HG03175 (cell line): ENCODE results near the gene SECISBP2L.

ENCODE experiments used
- ATAC-seq: cut with Tn5 transposase; IDR thresholded peaks from one replicate; pipeline ENCODE4 v1.9.1; 2021; ENCODE audit warnings: mild to moderate bottlenecking, moderate library complexity; ENCODE audit not compliant: unreplicated experiment

SECISBP2L gene

DNA sequence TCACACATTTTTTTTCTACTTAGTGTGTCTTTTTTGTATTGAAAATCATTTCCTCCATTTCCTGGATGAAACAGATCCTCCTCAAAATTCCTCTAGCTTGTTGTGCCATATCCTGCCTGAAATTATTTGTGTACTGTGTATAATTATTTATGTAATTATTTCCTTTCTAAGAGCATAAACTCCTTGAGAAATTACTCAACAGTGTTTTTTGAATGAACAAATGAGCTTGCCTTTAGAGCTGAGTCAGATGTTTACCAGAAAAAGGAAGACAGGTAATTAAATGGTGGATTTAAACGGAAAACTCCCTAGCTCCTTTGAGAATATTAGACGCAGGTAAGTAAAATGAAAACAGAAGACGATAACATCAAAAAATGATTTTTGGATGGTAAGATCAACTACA lies 13.2 kb upstream of the SECISBP2L start:
- ATAC-seq: no peak

DNA sequence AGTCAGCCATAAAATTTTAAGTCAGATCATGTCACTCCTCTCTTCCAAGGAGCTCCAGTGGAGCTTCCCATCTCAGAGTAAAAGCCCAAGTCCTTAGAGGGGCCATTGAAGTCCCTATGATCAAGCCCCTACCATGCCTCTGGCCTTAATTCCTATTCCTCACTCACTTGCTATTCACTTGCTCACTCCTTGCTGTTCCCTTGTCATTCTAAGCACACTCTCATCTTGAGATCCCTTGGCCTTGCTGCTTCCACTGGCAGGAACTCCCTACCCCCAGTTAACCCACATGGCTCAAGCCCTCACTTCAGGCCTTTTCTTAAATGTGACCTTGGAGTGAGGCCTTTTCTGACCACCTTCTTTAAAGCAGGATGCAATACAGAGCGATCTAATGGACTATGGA lies 12.3 kb upstream of the SECISBP2L start:
- no peak for ATAC-seq

DNA sequence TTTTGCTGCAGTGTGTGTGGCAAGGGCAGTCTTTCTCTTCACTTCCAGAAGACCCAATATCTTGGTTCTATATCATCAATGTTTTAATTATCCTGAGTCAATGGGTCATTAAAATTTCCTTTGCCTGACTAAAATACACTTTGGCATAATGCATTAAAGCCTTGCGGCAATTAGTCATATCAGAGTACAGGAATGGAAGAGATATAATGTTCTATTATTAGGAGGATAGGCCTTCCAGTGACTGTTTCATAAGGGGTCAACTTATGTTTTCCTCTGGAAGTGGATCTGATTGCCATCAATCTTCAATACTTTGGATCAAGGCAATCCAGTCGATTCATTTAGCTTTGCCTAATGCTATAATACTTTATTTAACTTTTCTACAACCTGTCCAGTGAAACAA lies 9.4 kb upstream of the SECISBP2L start:
- no peak for ATAC-seq

DNA sequence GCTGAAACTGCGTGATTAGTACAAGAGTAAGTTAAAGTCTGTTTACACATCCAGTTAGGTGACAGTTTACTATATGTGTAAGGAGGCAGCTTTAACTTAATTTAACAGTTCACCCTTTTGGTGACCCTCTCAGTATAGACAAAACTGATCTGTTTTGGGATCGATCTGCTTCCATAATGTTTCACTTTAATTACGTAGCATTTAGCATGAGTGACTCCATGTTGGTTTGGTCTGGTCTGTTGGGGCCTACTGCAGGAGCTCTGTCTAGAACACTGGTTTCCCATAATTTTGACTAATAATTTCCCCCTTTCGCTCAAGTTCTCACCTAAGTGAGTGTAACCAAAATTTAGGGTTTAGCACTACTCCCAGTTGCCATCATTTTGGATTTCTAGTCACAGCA lies 6.4 kb upstream of the SECISBP2L start:
- ATAC-seq: no peak

DNA sequence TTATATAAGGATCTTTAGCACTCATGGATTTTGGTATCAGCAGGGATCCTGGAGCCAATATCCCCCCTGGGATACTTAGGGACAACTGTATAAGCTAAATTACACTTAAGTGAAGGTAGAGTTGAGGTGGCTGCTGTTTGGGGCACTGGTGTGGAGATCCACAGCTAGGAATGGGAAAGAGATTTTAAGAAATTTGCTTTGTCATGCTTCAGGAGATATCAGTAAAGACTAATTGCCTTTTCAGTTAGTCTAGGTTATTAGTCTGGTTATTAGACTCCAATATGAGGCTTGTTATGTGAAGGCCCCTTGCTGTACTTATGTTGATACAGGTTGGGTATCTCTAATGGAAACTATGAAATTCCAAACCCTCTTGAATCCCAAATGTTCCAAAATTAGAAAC lies 1.2 kb upstream of the SECISBP2L start:
- no peak for ATAC-seq

DNA sequence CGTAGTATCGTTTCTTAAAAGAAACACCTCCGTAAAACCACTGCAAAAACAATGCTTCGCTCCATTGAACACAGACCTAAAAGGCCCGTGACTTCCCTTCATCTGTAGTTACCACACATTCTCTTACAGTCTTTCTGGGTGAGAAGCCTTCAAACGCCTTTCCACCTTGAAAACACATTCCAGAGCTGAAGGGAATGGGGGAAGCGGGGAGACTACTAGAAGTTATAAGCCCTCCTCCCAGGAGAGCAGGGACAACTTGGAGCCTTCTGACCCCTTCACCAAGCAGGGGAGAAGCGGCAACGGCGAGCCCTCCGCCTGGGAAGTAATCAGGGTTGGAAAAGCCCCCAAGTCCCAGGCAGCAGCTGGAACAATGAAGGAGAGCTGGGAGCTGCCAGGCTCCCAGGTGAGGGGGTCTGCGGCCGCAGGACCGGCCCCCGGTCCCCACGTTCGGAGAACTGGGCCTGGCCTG lies 461 bp downstream of the SECISBP2L start:
- peak; percentile 34 for ATAC-seq

DNA sequence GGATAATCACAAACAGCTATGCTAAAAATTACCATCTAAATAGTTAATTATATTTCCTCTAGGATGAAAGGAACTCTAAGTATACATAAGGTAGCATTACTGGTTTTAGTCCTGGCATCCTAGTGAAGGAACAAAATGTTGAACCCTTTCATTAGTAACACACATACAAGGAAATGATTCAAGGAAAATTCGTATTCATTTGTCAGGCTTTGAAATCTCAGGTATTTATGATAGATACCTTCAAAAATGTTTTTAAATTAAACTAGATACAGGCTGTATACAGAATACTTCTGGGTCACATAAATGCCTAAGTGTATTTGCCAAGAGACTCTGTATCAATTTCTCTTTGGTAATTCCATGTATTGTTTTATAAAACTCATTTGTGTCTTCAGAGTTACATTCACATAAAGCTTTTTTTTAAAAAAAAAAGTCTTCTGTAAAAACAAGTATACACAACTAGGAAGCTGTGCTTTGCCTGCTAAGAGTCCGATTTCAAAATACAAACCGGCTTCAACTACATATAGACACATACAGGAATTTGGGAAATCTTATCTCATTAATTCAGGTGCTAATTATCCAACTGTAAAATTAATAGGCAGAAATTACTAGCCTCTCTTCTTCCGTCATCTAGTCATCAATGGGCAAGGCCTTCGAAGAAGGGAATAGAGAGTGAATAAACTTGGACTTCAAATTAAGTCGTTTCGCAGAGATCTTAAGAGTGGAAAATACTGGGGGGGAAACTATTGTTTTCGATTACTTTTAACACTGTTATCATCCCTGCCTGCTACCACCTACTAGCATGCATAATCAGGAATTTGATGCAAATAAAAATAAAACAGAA lies 1.3 kb downstream of the SECISBP2L start:
- ATAC-seq: no peak

DNA sequence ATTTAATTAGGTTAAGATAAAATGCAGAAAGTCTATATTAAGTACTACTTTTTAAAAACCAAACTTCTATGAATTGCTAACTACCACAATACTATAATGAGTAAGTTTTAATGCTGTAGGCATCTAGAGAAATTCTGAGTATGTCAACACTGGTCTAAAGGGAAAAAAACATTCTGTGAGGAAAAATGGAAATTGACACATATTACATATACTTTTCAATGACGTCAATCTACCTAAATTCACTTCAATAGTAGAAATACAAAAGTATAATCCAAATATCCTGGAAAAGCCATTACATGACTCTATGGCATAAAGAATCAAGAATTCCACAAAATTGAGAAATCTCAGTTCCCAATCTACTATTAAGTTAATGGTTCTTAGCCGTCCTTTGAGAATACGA lies 2.2 kb downstream of the SECISBP2L start:
- ATAC-seq: no peak

DNA sequence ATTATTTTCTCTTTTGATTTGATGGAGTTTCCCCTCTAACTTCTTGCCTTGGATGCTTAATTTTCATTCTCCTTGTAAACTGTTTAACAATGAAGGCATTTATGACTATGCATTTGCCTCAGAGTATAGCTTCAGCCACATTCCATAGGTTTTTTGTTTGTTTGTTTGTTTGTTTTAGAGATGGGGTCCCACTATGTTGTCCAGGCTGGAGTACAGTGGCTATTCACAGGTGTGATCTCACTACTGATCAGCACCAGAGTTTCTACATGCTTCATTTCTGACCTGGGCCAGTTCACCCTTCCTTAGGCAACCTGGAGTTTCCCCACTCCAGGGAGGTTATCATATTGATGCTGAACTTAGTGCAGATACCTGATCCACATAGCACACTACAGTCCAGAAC lies 4.1 kb downstream of the SECISBP2L start:
- ATAC-seq: no peak

DNA sequence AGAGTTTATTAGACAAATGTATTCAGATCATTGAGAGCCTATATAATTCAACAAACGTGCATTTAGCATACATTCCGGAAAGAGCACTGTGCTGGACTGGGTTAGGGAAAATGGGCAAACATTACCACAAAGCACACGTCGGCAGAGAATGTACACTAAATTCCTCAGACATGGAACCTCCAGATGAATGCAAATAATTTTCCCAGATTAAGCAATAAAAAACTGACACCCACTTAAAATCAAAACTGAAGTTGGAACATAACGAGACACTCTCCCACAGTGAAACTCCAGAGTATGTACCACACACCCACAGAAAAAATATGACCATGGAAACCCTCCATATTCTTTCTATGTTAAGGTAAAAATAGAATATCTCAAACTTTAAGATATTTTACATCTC lies 4.8 kb downstream of the SECISBP2L start:
- ATAC-seq: no peak

DNA sequence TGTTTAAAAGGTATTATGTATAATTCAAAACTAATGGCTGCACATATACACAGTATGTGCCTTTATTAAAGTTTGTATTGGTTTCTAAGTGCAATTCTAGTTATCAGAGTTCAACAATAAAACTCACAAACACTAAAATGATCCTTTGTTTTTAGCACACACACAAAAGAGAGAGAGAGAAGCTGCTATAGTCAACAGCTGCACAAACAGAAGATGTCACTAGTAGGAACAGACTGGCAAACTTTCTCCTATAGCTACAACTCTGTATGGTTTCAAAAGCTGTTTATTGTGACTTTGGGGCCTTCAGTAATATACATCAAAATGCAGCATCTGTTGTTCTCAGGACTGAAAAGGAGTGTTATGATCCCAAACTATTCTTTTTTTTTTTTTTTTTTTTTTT lies 6.1 kb downstream of the SECISBP2L start:
- ATAC-seq: no peak

DNA sequence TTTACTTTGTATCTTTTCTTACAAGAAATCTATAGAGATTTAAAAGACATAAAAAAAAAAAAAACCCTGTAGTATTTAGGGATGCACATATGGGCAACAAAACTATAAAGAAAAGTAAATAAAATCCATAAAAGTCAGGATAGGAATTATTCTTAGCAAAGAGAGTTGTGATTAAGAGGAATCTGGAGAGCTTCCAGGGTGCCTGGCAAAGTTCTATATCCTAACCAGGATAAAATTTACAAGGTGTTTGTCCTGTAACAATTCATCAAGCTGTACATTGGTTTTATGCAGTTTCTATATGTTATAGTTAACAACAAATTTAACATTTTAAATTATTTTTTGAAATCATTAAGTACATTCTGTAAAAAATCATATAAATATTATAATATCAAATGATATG lies 7.9 kb downstream of the SECISBP2L start:
- no peak for ATAC-seq

DNA sequence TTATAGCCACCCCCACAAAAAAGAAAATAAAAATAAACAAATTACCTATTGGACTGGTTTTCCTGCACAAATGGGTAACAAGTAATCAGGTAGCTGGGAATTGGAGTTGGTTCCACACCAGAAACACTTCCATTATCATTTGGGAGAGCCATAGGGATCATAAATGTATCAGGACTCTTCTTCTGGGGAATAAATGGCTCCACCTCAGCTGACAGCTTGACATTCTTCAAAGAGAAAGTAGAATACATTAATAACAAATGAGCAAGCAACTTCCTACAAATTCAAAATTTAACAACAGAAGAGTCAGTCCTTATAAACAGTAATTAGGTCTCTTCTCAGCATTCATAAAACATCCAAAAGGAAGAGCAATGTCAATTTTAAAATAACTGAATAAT lies 8.7 kb downstream of the SECISBP2L start:
- no peak for ATAC-seq

DNA sequence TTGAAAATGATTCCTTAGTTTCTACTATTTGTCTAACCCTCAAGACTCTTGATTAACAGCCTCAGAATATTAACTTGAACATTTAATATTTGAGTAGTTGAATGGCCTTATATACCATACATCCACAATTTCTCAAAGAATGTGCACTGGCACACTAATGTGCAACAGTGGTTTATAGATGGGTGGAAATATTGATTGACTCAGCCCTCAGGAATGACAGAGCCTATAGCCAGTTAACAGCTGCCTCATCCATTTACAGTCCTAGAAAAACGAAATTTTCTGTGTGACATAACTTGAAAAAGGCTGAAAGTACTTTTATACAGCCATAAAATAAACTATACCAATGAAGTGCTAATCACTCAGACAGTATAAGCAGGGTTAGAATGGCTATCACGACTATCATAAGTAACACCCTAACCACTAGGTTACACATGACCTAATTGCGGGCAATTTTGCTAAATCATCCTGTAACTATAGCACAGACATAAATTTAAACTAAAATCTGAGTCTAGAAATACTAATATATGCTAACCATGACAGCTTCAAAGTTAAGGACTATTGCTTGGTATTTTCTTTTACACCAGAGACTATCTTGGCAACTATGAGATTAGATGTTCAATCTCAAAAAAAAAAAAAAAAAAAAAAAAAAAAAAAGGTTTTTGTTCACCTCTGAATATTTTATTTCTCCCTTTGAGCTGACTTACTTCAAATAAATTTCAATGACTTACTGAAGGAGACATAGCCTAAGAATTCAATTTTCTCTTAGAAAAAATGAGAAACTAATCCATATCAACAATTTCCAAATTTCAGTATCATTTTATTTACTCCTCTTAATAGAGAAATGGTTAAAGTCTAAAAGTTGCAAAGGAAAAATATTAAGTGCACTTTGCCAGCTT lies 9.3 kb downstream of the SECISBP2L start:
- peak; percentile 61 for ATAC-seq

DNA sequence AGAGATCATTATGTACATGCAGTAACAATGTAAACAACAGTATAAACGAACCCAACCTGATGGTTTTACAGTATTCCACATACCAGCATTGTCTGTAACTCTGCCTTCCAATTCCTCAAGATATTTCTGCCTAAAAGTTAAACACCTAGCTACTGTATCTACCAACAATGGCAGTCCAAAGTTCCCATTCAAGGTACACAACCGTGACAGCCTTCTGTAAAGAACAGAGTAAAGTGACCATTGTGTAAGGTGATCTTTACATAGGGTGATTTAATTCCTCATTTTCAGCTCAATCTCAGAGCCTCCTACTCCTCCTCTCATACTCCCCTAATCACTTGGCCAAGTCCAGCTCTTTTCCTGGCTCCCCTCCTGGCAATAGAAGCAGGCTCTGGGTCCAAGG lies 10.4 kb downstream of the SECISBP2L start:
- ATAC-seq: no peak

DNA sequence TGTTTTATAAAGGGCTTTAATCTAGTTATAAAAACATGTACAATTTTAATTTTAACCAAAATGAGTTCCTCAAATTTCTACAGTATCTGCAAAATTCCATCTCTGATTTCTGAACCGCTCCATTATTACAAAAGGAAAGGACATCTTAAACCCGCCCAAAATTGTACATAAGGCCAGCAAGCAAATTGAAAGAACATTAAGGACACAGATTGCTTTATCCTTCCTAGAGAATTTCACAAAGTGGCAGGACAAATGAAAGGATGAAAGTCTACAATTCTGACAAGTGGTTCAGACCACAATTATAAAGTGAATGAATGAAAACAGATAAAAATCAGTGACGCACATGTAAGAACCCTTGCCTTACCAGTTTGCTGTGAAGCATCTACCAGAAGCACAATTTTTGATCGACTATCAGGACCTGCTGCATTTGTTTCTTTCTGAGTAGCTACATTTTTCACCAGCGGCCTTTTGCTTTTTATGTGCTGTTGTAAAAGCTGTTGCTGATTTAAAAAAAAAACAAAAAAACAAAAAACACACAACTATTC lies 13.6 kb downstream of the SECISBP2L start:
- no peak for ATAC-seq

DNA sequence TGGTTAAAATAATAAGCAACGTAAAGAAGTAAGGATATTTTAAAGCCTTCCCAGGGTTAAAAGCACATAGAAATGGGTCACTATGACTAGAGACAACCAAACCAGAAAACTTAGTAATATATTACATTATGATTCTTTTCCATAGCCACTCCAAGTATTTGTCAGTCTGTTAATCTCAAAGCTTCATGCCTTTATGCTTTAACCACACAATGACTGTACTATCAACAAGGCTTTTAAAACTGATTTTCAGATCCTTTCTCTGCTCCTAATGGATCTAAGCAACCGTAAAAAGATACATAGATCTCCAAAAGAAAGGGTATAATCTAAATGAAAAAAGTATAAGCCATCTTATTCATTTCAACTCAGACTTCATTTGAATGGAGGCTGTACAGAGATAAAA lies 14.4 kb downstream of the SECISBP2L start:
- ATAC-seq: no peak

DNA sequence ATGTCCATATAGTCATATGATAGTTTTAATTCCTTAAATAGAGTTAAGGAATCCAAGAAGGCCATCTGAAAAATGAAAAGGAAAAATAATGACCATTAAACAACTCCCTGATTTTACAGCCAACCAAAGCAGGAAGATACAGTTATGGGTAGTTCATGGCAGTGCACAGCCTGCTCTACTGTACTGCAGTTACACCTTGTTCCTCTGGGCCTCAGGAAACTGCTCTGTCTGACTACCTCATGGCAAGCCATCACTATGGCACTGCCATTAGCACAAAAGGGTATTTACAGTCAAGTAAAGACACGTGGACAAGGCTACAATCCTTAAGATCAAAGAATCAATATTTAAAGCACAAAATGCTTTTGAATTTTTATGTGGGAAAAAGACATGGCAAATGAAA lies 19.5 kb downstream of the SECISBP2L start:
- ATAC-seq: no peak

DNA sequence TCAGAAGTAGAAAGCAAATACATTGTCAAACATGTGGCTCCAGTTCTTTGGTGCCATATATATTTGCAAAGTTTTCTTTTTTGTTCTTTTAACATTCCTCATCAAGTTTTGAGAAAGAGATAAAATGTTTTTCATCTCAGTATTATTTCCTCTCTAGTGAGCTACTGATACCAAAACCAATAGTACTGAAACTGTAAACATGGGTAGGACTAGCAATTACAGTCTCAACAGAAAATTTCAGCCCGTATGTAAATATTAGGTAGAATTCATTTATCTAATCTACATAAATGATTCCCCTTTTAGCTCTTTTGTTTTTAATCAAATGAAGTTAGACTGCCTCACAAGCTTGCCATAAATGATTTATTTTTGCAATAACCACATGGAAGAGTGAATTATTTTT lies 21.4 kb downstream of the SECISBP2L start:
- ATAC-seq: no peak

DNA sequence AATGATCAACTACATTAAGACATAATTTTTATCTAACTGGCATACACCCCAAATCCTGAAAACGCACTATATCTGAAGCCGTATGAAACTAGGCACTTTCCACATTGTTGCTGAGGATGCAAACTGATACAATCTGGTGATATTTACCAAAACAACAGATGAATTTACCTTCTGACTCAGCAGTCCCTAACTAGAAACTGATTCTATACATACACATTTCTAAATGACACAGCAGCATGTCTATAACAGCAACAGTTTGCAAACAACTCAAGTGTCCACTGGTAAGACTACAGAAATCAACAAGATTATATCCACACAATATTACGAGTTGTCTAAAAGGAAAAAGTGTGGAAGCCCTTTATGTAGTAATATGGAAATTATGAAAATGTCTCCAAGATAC lies 22.9 kb downstream of the SECISBP2L start:
- ATAC-seq: no peak

DNA sequence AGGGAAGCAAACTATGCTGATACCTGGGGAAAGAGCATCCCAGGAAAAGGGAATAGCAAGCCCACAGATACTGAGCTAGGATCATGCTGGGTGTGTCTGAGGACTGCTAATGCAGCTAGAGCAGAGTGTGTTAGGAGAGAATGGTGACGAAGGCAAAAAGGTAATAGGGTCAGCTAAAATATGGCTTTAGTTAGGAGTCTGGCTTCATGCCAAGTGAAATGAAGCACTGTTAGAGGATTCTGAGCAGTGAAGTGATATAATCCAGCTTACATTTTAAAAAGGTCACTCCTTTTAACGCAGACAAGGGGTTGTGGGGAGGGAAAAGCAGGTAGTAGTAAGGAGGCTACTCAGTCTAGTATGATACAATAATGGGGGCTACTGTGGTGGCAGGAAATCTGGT lies 30.4 kb downstream of the SECISBP2L start:
- ATAC-seq: no peak

DNA sequence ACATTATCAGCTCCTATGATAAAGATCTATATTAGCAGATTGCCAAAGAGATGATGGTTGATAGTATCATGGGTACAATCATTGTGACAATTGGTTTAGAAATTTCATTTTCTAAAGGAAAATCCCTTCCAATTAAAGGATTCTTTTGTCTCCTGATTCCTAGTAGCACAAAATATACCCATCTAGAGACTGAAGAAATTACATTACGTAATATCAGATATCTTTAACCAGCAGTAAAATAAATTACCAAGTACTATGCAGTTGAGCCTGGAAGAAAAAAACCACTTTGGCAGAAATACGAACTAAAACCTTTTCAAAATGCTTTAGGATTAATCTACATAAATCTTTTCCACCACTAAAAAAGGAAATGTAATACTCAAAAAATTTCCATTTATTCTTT lies 46.9 kb downstream of the SECISBP2L start:
- ATAC-seq: no peak
